ENCODE data around the gene KCNE4.

KCNE4 gene

GRCh38 chr2:223090540-223091235, 38.7 kb downstream of the KCNE4 start:
- TF ChIP-seq REST (IDR thresholded peaks at IDR 0.05; ENCODE audit: low read depth) = no peak
- no peak for TF ChIP-seq FOXM1 (IDR thresholded peaks at IDR 0.05; ENCODE audit: borderline replicate concordance, low read depth)
- no peak for TF ChIP-seq CREB1 (IDR thresholded peaks at IDR 0.05; ENCODE audit: low read depth)
- no peak for TF ChIP-seq TEAD4 (IDR thresholded peaks at IDR 0.05)

- no peak for TF ChIP-seq TAF1 (IDR thresholded peaks at IDR 0.05; ENCODE audit: low read depth)
- TF ChIP-seq TEAD4 (IDR thresholded peaks at IDR 0.05) = no peak
- no peak for TF ChIP-seq NFIC (IDR thresholded peaks at IDR 0.05)
- no peak for TF ChIP-seq CEBPB (IDR thresholded peaks at IDR 0.05)
- no peak for TF ChIP-seq EP300 (IDR thresholded peaks at IDR 0.05; ENCODE audit: borderline replicate concordance)
- TF ChIP-seq TCF12 (IDR thresholded peaks at IDR 0.05; ENCODE audit: low read depth) = no peak
- no peak for TF ChIP-seq USF1 (IDR thresholded peaks at IDR 0.05)
- TF ChIP-seq FOXM1 (IDR thresholded peaks at IDR 0.05; ENCODE audit: borderline replicate concordance, low read depth) = no peak
- no peak for TF ChIP-seq EGR1 (IDR thresholded peaks at IDR 0.05)
- no peak for TF ChIP-seq RAD21 (IDR thresholded peaks at IDR 0.05; ENCODE audit: low read depth)
- no peak for TF ChIP-seq REST (IDR thresholded peaks at IDR 0.05; ENCODE audit: low read depth)
- TF ChIP-seq CREB1 (IDR thresholded peaks at IDR 0.05; ENCODE audit: low read depth) = no peak
- no peak for TF ChIP-seq YY1 (IDR thresholded peaks at IDR 0.05; ENCODE audit: low read depth)
- no peak for TF ChIP-seq MAX (IDR thresholded peaks at IDR 0.05)
- TF ChIP-seq ZBTB7A (IDR thresholded peaks at IDR 0.05; ENCODE audit: low read depth) = no peak
These were observed 40.7 kb downstream of the KCNE4 start for GRCh38 chr2:223092667-223093066.

GRCh38 chr2:223093436-223094241, 41.6 kb downstream of the KCNE4 start:
- TF ChIP-seq EGR1 (IDR thresholded peaks at IDR 0.05) = no peak
- no peak for TF ChIP-seq YY1 (IDR thresholded peaks at IDR 0.05; ENCODE audit: low read depth)
- no peak for TF ChIP-seq RAD21 (IDR thresholded peaks at IDR 0.05; ENCODE audit: low read depth)
- no peak for TF ChIP-seq TCF12 (IDR thresholded peaks at IDR 0.05; ENCODE audit: low read depth)

- TF ChIP-seq TCF12 (IDR thresholded peaks at IDR 0.05; ENCODE audit: low read depth) (no peak), RAD21 (IDR thresholded peaks at IDR 0.05; ENCODE audit: low read depth) (no peak), TEAD4 (IDR thresholded peaks at IDR 0.05) (no peak), USF1 (IDR thresholded peaks at IDR 0.05) (no peak), TAF1 (IDR thresholded peaks at IDR 0.05; ENCODE audit: low read depth) (no peak), MAX (IDR thresholded peaks at IDR 0.05) (no peak), REST (IDR thresholded peaks at IDR 0.05; ENCODE audit: low read depth) (no peak), EGR1 (IDR thresholded peaks at IDR 0.05) (no peak), CEBPB (IDR thresholded peaks at IDR 0.05) (no peak), ZBTB7A (IDR thresholded peaks at IDR 0.05; ENCODE audit: low read depth) (no peak), CREB1 (IDR thresholded peaks at IDR 0.05; ENCODE audit: low read depth) (no peak), YY1 (IDR thresholded peaks at IDR 0.05; ENCODE audit: low read depth) (no peak), FOXM1 (IDR thresholded peaks at IDR 0.05; ENCODE audit: borderline replicate concordance, low read depth) (no peak), NFIC (IDR thresholded peaks at IDR 0.05) (no peak), EP300 (IDR thresholded peaks at IDR 0.05; ENCODE audit: borderline replicate concordance) (no peak)
These were observed 43.2 kb downstream of the KCNE4 start for GRCh38 chr2:223095207-223095606.

Data from Ishikawa (cell line).